Endodermal cell (in vitro differentiated cells): ENCODE data around the gene ANKRD31. TPM values are rescaled to one million over a fixed set of nuclear protein-coding genes. Genes with fewer than 3 reads are reported as not detected.

ENCODE experiments used
- DNase-seq: peaks from one replicate; pipeline ENCODE4 v3.0.0-alpha.2; 2017
- H3K27ac ChIP-seq: 2 replicates; pipeline ENCODE4 v1.5.1; 2013; ENCODE audit warnings: mild to moderate bottlenecking, low read depth, low read length, moderate library complexity
- H3K27me3 ChIP-seq: 2 replicates; pipeline ENCODE4 v1.6.1; 2013; ENCODE audit warnings: mild to moderate bottlenecking, low read length, moderate library complexity; ENCODE audit not compliant: insufficient read depth, control insufficient read depth, poor library complexity, severe bottlenecking
- H3K36me3 ChIP-seq: 2 replicates; pipeline ENCODE4 v1.7.0; 2013; ENCODE audit warnings: mild to moderate bottlenecking, low read length, moderate library complexity; ENCODE audit not compliant: control insufficient read depth, insufficient read depth
- H3K4me1 ChIP-seq: one replicate; pipeline ENCODE4 v1.7.0; 2013; ENCODE audit warnings: low read length; ENCODE audit not compliant: control insufficient read depth, insufficient read depth
- H3K4me3 ChIP-seq: 2 replicates; pipeline ENCODE4 v1.5.1; 2013; ENCODE audit warnings: mild to moderate bottlenecking, low read length, moderate library complexity
- H3K9ac ChIP-seq: 2 replicates; pipeline ENCODE4 v1.6.1; 2013; ENCODE audit warnings: mild to moderate bottlenecking, low read length, moderate library complexity; ENCODE audit not compliant: poor library complexity, severe bottlenecking; ENCODE audit errors: extremely low read depth
- H3K9me3 ChIP-seq: 2 replicates; pipeline ENCODE4 v1.6.1; 2013; ENCODE audit warnings: mild to moderate bottlenecking, low read length, moderate library complexity; ENCODE audit not compliant: control insufficient read depth
- H3K27ac Mint-ChIP-seq: 2 replicates; pipeline ENCODE4 v1.8.0; 2020; ENCODE audit warnings: mixed read lengths
- H3K27me3 Mint-ChIP-seq: 2 replicates; pipeline ENCODE4 v1.8.0; 2021; ENCODE audit warnings: mild to moderate bottlenecking, mixed read lengths; ENCODE audit not compliant: insufficient read depth
- H3K36me3 Mint-ChIP-seq: 2 replicates; pipeline ENCODE4 v1.8.0; 2020; ENCODE audit warnings: low read depth, mixed read lengths
- H3K4me1 Mint-ChIP-seq: 2 replicates; pipeline ENCODE4 v1.8.0; 2020; ENCODE audit warnings: mixed read lengths
- H3K4me3 Mint-ChIP-seq: 2 replicates; pipeline ENCODE4 v1.8.0; 2020; ENCODE audit warnings: mild to moderate bottlenecking, moderate library complexity, mixed read lengths
- H3K9me3 Mint-ChIP-seq: 2 replicates; pipeline ENCODE4 v1.8.0; 2020; ENCODE audit warnings: mild to moderate bottlenecking, mixed read lengths
- WGBS, 2 experiments: methylation state at CpG; one replicate each; pipeline versions ENCODE4 v1.1.5 to v1.1.7; 2013; ENCODE audit warnings: missing lambda C conversion rate in 2 of 2, mixed read lengths in 1 of 2; ENCODE audit not compliant: insufficient coverage in 1 of 2, insufficient read length in 1 of 2; 5-methylcytosine and 5-hydroxymethylcytosine counted together
- total RNA-seq, 2 donors: library from RNA; stranded (reverse); fragmentation: NEBNext Ultra II Directional in 1 of 2; extraction: Animal tissue kit (Norgen Biotek cat#: 25700) in 1 of 2; gene quantifications; 2 replicates in 1 of 2; 3 replicates in 1 of 2; pipeline ENCODE4 v1.2.1, GENCODE V29; 2021
- TF ChIP-seq, protein P1 (sequence below): fragments of 200-600 bp; sonication (generic); conservative IDR thresholded peaks from 2 replicates; pipeline ENCODE4 v1.5.0; 2021; ENCODE audit warnings: antibody characterized with exemption, mild to moderate bottlenecking

ANKRD31 gene
- total RNA-seq, 2 donors from 2014 or later = 0.13 to 0.29 TPM

- TF ChIP-seq, protein P1, sequence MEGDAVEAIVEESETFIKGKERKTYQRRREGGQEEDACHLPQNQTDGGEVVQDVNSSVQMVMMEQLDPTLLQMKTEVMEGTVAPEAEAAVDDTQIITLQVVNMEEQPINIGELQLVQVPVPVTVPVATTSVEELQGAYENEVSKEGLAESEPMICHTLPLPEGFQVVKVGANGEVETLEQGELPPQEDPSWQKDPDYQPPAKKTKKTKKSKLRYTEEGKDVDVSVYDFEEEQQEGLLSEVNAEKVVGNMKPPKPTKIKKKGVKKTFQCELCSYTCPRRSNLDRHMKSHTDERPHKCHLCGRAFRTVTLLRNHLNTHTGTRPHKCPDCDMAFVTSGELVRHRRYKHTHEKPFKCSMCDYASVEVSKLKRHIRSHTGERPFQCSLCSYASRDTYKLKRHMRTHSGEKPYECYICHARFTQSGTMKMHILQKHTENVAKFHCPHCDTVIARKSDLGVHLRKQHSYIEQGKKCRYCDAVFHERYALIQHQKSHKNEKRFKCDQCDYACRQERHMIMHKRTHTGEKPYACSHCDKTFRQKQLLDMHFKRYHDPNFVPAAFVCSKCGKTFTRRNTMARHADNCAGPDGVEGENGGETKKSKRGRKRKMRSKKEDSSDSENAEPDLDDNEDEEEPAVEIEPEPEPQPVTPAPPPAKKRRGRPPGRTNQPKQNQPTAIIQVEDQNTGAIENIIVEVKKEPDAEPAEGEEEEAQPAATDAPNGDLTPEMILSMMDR = no peak
- no peaks in the 10 kb centered on the region for H3K9me3 Mint-ChIP-seq
- no peak overlapping the region for H3K4me3 Mint-ChIP-seq
- Histone ChIP-seq H3K4me3 (no peak overlapping the region), H3K27ac (no peak overlapping the region), H3K4me1 (no peaks in the 10 kb centered on the region), H3K9ac (no peak overlapping the region), H3K36me3 (peaks cover 10% of the 10 kb centered on the region), H3K9me3 (no peaks in the 10 kb centered on the region), H3K27me3 (no peaks in the 10 kb centered on the region)
- peaks cover under 1% of the 10 kb centered on the region for H3K4me1 Mint-ChIP-seq
- H3K36me3 Mint-ChIP-seq = peaks cover 6% of the 10 kb centered on the region
- whole genome bisulfite sequencing, 2 experiments = 94 to 100% methylated on average over 1 to 2 of the region's 2 CpGs
- H3K27me3 Mint-ChIP-seq = peaks cover 2% of the 10 kb centered on the region
- no peak overlapping the region for H3K27ac Mint-ChIP-seq
- no peak for DNase-seq
Observed at GRCh38 chr5:75045071-75045470, 191.6 kb downstream of the ANKRD31 start.

DNA sequence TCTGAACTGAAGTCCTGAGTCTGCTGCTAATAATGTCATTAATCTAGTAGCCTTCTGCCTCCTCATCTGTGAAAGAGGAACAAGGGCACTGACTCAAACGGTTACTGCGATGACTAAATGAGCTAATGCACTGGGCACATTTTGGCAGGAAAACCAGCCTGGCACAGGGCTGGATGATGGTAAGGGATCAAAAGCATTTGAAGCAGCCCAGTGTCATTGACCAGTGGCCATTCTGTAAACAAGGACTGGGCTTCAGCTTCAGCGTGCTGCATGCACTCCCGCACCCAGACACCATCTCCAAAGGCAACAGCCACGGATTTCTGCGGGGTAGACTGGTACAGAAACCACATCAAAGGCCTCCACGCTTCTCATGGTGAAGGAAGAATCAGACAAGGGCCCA lies 192.3 kb downstream of the ANKRD31 start:
- no peaks in the 10 kb centered on the region for H3K9me3 Mint-ChIP-seq
- TF ChIP-seq, protein P1 = no peak
- no peak for DNase-seq
- no peak overlapping the region for H3K27ac Mint-ChIP-seq
- peaks cover 2% of the 10 kb centered on the region for H3K27me3 Mint-ChIP-seq
- no peak overlapping the region for H3K4me3 Mint-ChIP-seq
- no peaks in the 10 kb centered on the region for H3K4me1 Mint-ChIP-seq
- H3K36me3 Mint-ChIP-seq = peaks cover 6% of the 10 kb centered on the region
- Histone ChIP-seq H3K4me3 (no peak overlapping the region), H3K27ac (no peak overlapping the region), H3K9ac (no peak overlapping the region), H3K9me3 (no peaks in the 10 kb centered on the region), H3K27me3 (no peaks in the 10 kb centered on the region), H3K4me1 (no peaks in the 10 kb centered on the region), H3K36me3 (peaks cover 10% of the 10 kb centered on the region)
- 90 to 97% methylated on average over 5 to 7 of the region's 7 CpGs for WGBS, 2 experiments

- Histone ChIP-seq H3K4me3 (no peak overlapping the region), H3K27me3 (no peaks in the 10 kb centered on the region), H3K27ac (no peak overlapping the region), H3K9ac (no peak overlapping the region), H3K36me3 (peaks cover 10% of the 10 kb centered on the region), H3K4me1 (no peaks in the 10 kb centered on the region), H3K9me3 (no peaks in the 10 kb centered on the region)
- TF ChIP-seq, protein P1 = no peak
- Mint-ChIP-seq H3K36me3 (peaks cover 6% of the 10 kb centered on the region), H3K27ac (no peak overlapping the region), H3K4me3 (no peak overlapping the region), H3K4me1 (no peaks in the 10 kb centered on the region), H3K9me3 (no peaks in the 10 kb centered on the region), H3K27me3 (peaks cover 2% of the 10 kb centered on the region)
- WGBS, 2 experiments = 94 to 95% methylated on average over 5 to 7 of the region's 7 CpGs
- no peak for DNase-seq
Observed at GRCh38 chr5:75043633-75044264, 192.9 kb downstream of the ANKRD31 start.
